Putamen (tissue), 1 donor: Measurements from ENCODE around the gene PRPH2.
"Not testable (repeated sequence)": the region's sequence is repeated elsewhere in the genome, so short reads cannot be mapped to it uniquely, and the experiment has no call there.

Experiments used
- DNase-seq: peaks from one replicate; pipeline ENCODE4 v3.0.0-alpha.2; 2016; ENCODE audit warnings: low spot score

PRPH2 gene

GRCh38 chr6:42742116-42742894 is 19.9 kb upstream of the PRPH2 start:
- DNase-seq = no peak

GRCh38 chr6:42740725-42741124 is 18.3 kb upstream of the PRPH2 start:
- DNase-seq = no peak

DNA sequence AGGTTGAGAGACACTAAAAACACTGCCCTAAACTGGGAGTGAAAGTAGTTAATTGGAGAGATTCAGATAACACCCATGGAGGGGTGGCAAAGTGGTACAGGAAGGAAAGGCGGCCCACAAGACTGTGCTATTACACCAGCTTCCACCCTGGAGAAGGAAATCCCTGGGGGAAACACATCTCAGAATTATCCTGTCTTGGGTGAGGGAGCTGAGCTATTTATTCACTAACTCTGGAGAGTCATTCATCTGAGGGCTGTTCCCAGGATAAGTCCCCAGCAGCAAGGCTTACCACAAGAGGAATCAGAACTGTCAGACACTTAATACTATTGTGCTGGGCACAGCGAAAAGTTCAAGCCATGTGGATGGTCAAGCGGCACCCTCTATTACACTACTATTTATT is 13.6 kb upstream of the PRPH2 start:
- DNase-seq = no peak

- not testable (repeated sequence) for DNase-seq
Measured at GRCh38 chr6:42733867-42734481, 11.6 kb upstream of the PRPH2 start.

- DNase-seq = no peak
Measured at GRCh38 chr6:42729731-42730130, 7.3 kb upstream of the PRPH2 start.

DNA sequence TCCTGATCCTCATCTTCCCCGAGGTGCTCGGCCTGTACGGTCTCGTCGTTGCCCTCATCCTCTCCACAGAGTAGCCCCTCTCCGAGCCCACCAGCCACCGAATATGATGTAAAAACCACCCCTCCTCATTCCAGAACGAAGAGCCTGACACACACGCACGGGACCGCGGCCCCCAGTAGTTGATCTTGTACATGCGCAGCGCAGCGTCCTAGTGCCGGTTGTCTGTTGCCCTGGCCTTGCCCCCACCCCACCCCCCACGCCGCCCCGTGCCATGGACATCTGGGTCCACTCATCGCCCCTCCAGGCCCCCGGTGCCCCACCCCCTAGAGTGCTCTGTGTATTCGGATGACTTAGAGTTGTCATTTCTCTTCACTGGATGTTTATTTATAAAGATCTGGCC is 5.2 kb upstream of the PRPH2 start:
- DNase-seq = no peak

- no peak for DNase-seq
Measured at GRCh38 chr6:42727087-42727611, 4.8 kb upstream of the PRPH2 start.

DNA sequence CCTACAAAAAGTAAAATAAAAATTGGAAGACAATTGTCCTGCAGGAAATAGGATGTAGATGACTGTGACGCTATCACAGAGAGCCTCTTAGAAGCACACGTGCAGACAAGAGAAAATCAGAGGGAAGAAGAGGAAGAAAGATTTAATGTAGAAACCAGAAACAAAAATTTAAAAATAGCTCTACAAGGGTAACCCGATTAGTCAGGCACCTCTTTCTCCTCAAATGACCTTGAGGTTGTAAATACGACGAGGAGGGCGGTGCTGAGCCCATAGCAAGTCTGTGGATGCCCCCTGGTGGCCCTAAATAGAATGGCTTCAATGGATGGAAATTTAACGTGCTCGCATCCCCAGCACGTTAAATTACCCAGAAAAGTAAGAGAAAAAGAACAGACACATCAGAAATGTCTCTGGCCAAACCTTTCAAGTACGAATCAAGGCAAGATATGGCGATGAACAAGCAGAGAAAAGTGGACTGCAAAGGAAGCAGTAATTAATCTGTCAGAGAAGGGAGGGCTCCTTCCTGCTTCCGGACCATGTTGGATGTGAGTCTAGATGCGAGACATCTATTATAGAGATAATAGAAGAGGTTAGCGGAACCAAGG is 4.2 kb upstream of the PRPH2 start:
- peak; percentile 88 for DNase-seq

DNA sequence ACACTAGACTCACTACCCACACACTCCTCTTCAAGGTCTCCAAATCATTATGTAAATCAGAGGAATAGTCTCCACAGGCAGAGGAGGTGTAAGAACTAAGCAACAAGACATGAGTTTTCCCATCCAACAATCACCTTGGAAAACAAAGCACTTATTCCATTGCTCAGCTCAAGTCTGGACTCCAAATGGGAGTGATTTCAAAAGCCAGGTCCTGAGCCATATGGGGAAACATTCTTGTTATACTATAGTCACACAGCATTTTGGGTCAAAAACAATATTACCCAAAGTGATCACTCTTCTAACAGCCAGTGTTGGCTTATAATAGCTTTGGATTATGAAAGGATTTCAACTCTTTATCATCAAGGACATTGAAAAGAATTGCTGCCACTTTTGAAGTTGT is 3.6 kb upstream of the PRPH2 start:
- DNase-seq = no peak

DNA sequence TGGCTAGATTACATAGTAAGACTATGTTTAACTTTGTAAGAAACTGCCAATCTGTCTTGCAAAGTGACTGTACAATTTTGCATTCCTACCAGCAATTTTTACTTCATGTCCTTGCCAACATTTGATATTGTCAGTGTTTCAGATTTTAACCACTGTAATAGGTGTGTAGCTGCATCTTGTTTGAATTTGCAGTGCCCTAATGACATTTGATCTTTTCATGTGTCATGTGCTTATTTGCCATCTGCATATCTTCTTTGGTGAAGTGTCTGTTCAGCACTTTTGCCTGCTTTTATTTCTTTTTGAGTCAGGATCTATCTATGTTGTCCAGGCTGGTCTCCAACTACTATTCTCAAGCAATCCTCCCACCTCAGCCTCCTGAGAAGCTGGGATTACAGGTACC is 2.4 kb upstream of the PRPH2 start:
- no peak for DNase-seq

DNA sequence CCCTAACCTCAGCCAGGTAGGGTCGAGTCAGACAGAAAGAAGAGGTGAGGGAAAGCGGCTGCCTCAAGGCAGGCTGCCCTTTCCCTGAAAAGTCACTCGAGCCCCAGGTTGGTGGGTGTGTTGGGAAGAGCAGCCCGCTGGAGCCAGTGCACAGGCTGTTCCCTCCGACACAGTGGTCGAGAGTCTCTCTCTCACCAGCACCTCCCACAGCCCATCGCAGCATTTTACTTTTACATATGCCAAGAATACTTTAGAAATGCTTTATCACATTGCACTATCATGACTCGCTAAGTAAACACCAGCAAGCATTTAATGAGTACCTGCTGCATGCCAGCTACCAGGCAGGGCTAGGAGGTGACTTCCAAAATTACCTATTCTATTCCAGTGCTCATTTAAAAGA is 1.7 kb downstream of the PRPH2 start:
- DNase-seq = no peak

DNA sequence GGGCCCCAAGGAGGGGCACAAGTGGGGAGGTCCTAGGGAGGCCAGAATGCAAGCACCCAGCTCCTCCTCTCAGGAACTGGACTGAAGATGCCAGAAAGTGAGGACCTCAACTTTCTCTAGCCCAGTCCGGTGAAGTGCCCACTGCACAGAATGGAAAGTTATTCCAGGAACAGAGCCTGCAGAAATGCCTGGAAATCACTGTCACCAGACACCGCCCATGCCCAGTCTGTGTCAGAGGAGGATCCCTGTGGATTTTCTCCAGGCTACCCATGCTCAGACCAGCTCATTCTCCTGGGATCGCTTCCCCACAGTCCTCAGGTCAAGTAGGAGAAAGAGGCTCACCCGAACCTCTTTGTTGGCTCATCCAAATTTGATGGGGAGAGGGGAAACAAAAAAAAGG is 6.5 kb downstream of the PRPH2 start:
- no peak for DNase-seq

- no peak for DNase-seq
Measured at GRCh38 chr6:42714098-42714761, 8.2 kb downstream of the PRPH2 start.

DNA sequence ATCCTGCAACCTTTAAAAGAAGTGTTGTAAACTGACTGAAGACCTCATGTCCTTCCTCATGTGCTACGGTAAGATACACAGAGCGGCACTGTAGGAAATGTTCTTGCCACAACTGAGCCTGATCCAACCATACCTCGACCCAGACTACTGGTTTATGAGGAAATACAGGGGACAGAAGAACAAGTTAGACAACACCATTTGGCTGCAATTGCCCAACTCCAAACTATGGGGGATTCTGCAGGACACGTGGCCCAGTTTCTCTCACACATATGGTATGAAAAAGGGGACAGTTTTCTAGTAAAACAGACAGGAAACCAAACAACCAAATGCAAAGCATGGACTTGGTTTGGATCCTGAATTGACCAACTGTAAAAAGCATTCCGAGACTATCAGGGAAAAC is 10.5 kb downstream of the PRPH2 start:
- no peak for DNase-seq

GRCh38 chr6:42710316-42710715 is 12.1 kb downstream of the PRPH2 start:
- DNase-seq = no peak

GRCh38 chr6:42709871-42710270 is 12.5 kb downstream of the PRPH2 start:
- DNase-seq = no peak

GRCh38 chr6:42708096-42708495 is 14.3 kb downstream of the PRPH2 start:
- DNase-seq = no peak

DNA sequence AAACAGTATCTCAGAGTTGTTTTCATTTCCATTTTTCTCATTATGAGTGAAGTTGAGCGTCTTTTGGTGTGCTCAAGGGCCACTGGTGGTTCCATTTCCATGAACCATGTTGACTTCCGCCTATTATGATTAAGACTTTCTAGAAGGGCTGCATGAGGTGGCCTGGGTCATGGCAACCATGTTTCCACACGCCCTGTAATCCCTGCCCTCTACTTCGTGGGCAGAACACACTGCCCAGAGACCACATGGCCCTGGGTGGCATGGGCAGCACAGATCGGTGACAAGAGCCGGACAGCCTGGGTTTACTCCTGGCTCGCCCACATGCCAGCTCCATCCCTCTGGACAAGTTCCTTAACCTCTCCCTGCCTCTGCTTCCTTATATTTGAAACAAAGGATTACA is 14.8 kb downstream of the PRPH2 start:
- no peak for DNase-seq

DNA sequence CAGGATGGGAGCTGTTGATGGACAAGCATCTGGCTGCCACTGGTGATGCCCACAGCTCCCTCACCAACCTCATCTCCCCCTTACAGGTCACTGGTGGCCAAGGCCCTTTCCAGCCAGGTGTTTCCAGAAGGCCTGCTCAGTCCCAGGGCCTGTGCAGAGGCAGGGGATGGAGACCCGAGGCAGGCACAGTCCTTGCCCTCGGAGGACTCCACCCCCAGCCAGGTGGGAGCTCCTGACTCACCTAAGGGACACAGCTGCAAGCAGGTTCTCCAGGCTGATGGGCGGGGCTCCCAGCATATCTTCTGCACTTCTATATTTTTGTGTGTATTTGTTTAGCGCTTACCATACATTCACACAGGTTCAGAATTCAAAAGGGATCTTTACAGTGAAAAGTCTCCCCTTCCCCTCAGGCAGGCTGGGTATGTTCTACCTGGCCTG is 17.4 kb downstream of the PRPH2 start:
- DNase-seq = no peak

- DNase-seq = no peak
Measured at GRCh38 chr6:42704251-42704936, 18.0 kb downstream of the PRPH2 start.

DNA sequence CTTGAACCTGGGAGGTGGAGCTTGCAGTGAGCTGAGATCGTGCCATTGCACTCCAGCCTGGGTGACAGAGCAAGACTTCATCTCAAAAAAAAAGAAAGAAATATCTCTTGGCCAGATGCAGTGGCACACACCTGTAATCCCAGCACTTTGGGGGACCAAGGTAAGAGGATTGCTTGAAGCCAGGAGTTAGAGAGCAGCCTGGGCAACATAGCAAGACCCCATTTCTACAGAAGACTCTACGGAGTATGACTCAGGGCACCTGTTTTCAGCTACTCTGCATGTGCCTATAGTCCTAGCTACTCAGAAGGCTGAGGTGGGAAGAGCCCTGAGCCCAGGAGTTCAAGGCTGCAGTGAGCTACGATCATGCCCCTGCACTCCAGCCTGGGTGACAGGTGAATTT is 19.6 kb downstream of the PRPH2 start:
- not testable (repeated sequence) for DNase-seq

DNA sequence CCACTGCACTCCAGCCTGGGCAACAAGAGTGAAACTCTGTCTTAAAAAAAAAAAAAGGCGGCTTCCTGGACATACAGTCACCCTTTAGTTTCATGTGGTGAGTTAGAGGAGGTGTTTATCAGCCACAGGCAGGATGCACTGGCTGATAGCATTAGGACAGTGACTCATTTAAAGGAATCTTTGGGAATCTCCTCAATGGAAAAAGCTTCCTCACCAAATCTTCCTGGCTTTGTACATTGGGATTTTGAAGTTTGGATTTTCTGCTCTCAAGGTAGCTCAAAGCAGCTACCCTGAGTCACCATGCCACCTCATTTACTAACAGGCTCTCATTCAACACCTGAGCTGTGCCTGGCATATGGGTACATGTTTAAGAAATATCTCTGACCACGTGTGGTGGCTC is 20.2 kb downstream of the PRPH2 start:
- no peak for DNase-seq
